ENCODE data around the gene HLA-C. TPM values are rescaled to one million over a fixed set of nuclear protein-coding genes. Genes with fewer than 3 reads are reported as not detected.

The HLA-C gene
- total RNA-seq (ENCODE audit: unreplicated experiment): 177 TPM
- long read RNA-seq, transcript HLA-C-201 (8 exons, 1,536 nt): major isoform, 516 of 557 reads
- long read RNA-seq, partial matches to known transcripts: 11 of 557 reads
- long read RNA-seq, other reads (novel, unspliced or antisense): 28 of 557 reads

- H3K27ac Mint-ChIP-seq (ENCODE audit: unreplicated experiment): no peak within 1 kb of the TSS
Observed at GRCh38 chr6:31271641-31272357, at the start of gene HLA-C. Gene HLA-C, minus strand, starts transcription at chr6:31272092. Its CDS starts 21 bp downstream, at chr6:31272071.

GRCh38 chr6:31321005-31321707 is 49.3 kb upstream of the HLA-C start:
- DNase-seq (ENCODE audit: low spot score): no peak
- H3K4me3 Mint-ChIP-seq (ENCODE audit: unreplicated experiment): no peak overlapping the region
- no peak overlapping the region for H3K27ac Mint-ChIP-seq (ENCODE audit: unreplicated experiment)
- no peaks in the 10 kb centered on the region for H3K4me1 Mint-ChIP-seq (ENCODE audit: unreplicated experiment)
- no peaks in the 10 kb centered on the region for H3K9me3 Mint-ChIP-seq (ENCODE audit: unreplicated experiment)
- no peak for TF ChIP-seq CTCF (IDR thresholded peaks at IDR 0.05; ENCODE audit: unreplicated experiment)
- no peaks in the 10 kb centered on the region for H3K36me3 Mint-ChIP-seq (ENCODE audit: low read depth, unreplicated experiment)
- H3K27me3 Mint-ChIP-seq (ENCODE audit: unreplicated experiment): no peaks in the 10 kb centered on the region

More at GRCh38 chr6:31271641-31272357, at the start of gene HLA-C:
- Mint-ChIP-seq H3K9me3 (ENCODE audit: unreplicated experiment) (no peaks in the 10 kb centered on the region), H3K4me1 (ENCODE audit: unreplicated experiment) (peaks cover 20% of the 10 kb centered on the region), H3K27me3 (ENCODE audit: unreplicated experiment) (peaks cover 2% of the 10 kb centered on the region), H3K36me3 (ENCODE audit: low read depth, unreplicated experiment) (peaks cover 21% of the 10 kb centered on the region), H3K4me3 (ENCODE audit: unreplicated experiment) (peak within 1 kb of the TSS; percentile 88)
- TF ChIP-seq CTCF (IDR thresholded peaks at IDR 0.05; ENCODE audit: unreplicated experiment): no peak
- peak; percentile 63 for DNase-seq (ENCODE audit: low spot score)

GRCh38 chr6:31317036-31317435 is 45.1 kb upstream of the HLA-C start:
- Mint-ChIP-seq H3K27me3 (ENCODE audit: unreplicated experiment) (no peaks in the 10 kb centered on the region), H3K27ac (ENCODE audit: unreplicated experiment) (no peak overlapping the region), H3K36me3 (ENCODE audit: low read depth, unreplicated experiment) (no peaks in the 10 kb centered on the region), H3K4me1 (ENCODE audit: unreplicated experiment) (no peaks in the 10 kb centered on the region), H3K9me3 (ENCODE audit: unreplicated experiment) (no peaks in the 10 kb centered on the region), H3K4me3 (ENCODE audit: unreplicated experiment) (no peak overlapping the region)
- no peak for TF ChIP-seq CTCF (IDR thresholded peaks at IDR 0.05; ENCODE audit: unreplicated experiment)
- no peak for DNase-seq (ENCODE audit: low spot score)

GRCh38 chr6:31309641-31310040 is 37.7 kb upstream of the HLA-C start:
- no peak for TF ChIP-seq CTCF (IDR thresholded peaks at IDR 0.05; ENCODE audit: unreplicated experiment)
- Mint-ChIP-seq H3K9me3 (ENCODE audit: unreplicated experiment) (no peaks in the 10 kb centered on the region), H3K4me3 (ENCODE audit: unreplicated experiment) (no peak overlapping the region), H3K36me3 (ENCODE audit: low read depth, unreplicated experiment) (no peaks in the 10 kb centered on the region), H3K4me1 (ENCODE audit: unreplicated experiment) (no peaks in the 10 kb centered on the region), H3K27me3 (ENCODE audit: unreplicated experiment) (no peaks in the 10 kb centered on the region), H3K27ac (ENCODE audit: unreplicated experiment) (no peak overlapping the region)
- DNase-seq (ENCODE audit: low spot score): no peak

- no peak overlapping the region for H3K27ac Mint-ChIP-seq (ENCODE audit: unreplicated experiment)
- no peak for TF ChIP-seq CTCF (IDR thresholded peaks at IDR 0.05; ENCODE audit: unreplicated experiment)
- no peak overlapping the region for H3K4me3 Mint-ChIP-seq (ENCODE audit: unreplicated experiment)
- no peaks in the 10 kb centered on the region for H3K4me1 Mint-ChIP-seq (ENCODE audit: unreplicated experiment)
- H3K36me3 Mint-ChIP-seq (ENCODE audit: low read depth, unreplicated experiment): no peaks in the 10 kb centered on the region
- H3K27me3 Mint-ChIP-seq (ENCODE audit: unreplicated experiment): no peaks in the 10 kb centered on the region
- no peak for DNase-seq (ENCODE audit: low spot score)
- H3K9me3 Mint-ChIP-seq (ENCODE audit: unreplicated experiment): no peaks in the 10 kb centered on the region
Observed at GRCh38 chr6:31308845-31309175, 36.9 kb upstream of the HLA-C start.

Data from endothelial cell (in vitro differentiated cells).